Measurements from ENCODE around the gene LYST.
"Not testable (repeated sequence)": the region's sequence is repeated elsewhere in the genome, so short reads cannot be mapped to it uniquely, and the experiment has no call there.

The LYST gene

GRCh38 chr1:235855811-235856429 lies 10.8 kb downstream of the LYST start:
- no peak for DNase-seq (ENCODE audit: low spot score)

GRCh38 chr1:235854347-235854746 lies 12.4 kb downstream of the LYST start:
- DNase-seq (ENCODE audit: low spot score), result no peak

- DNase-seq (ENCODE audit: low spot score), result no peak
Measured at GRCh38 chr1:235853653-235854052, 13.1 kb downstream of the LYST start.

GRCh38 chr1:235852887-235853286 lies 13.8 kb downstream of the LYST start:
- DNase-seq (ENCODE audit: low spot score), result no peak

- no peak for DNase-seq (ENCODE audit: low spot score)
Measured at GRCh38 chr1:235851939-235852338, 14.8 kb downstream of the LYST start.

- not testable (repeated sequence) for DNase-seq (ENCODE audit: low spot score)
Measured at GRCh38 chr1:235848251-235848650, 18.5 kb downstream of the LYST start.

- DNase-seq (ENCODE audit: low spot score), result not testable (repeated sequence)
Measured at GRCh38 chr1:235845656-235846107, 21.0 kb downstream of the LYST start.

GRCh38 chr1:235844776-235845175 lies 21.9 kb downstream of the LYST start:
- DNase-seq (ENCODE audit: low spot score), result no peak

- peak; percentile 17 for DNase-seq (ENCODE audit: low spot score)
Measured at GRCh38 chr1:235843461-235843961, 23.2 kb downstream of the LYST start.

- peak; percentile 26 for DNase-seq (ENCODE audit: low spot score)
Measured at GRCh38 chr1:235841938-235842545, 24.7 kb downstream of the LYST start.

GRCh38 chr1:235838021-235838420 lies 28.7 kb downstream of the LYST start:
- no peak for DNase-seq (ENCODE audit: low spot score)

GRCh38 chr1:235835226-235835625 lies 31.5 kb downstream of the LYST start:
- peak; percentile 31 for DNase-seq (ENCODE audit: low spot score)

GRCh38 chr1:235834620-235835019 lies 32.1 kb downstream of the LYST start:
- DNase-seq (ENCODE audit: low spot score), result no peak

- DNase-seq (ENCODE audit: low spot score), result no peak
Measured at GRCh38 chr1:235832011-235832410, 34.7 kb downstream of the LYST start.

- peak; percentile 37 for DNase-seq (ENCODE audit: low spot score)
Measured at GRCh38 chr1:235831148-235831547, 35.6 kb downstream of the LYST start.

- no peak for DNase-seq (ENCODE audit: low spot score)
Measured at GRCh38 chr1:235826102-235826854, 40.4 kb downstream of the LYST start.

GRCh38 chr1:235825229-235825628 lies 41.5 kb downstream of the LYST start:
- DNase-seq (ENCODE audit: low spot score), result no peak

GRCh38 chr1:235823684-235824083 lies 43.0 kb downstream of the LYST start:
- no peak for DNase-seq (ENCODE audit: low spot score)

- no peak for DNase-seq (ENCODE audit: low spot score)
Measured at GRCh38 chr1:235822685-235823084, 44.0 kb downstream of the LYST start.

GRCh38 chr1:235821361-235821981 lies 45.2 kb downstream of the LYST start:
- DNase-seq (ENCODE audit: low spot score), result no peak

- DNase-seq (ENCODE audit: low spot score), result no peak
Measured at GRCh38 chr1:235820061-235820460, 46.6 kb downstream of the LYST start.

- no peak for DNase-seq (ENCODE audit: low spot score)
Measured at GRCh38 chr1:235818632-235819136, 48.0 kb downstream of the LYST start.
